ENCODE results near the gene SLC35B2.

The SLC35B2 gene

GRCh38 chr6:44224029-44224964 lies 33.0 kb downstream of the SLC35B2 start:
- Histone ChIP-seq H3K4me1 (ENCODE audit: control insufficient read depth, insufficient read depth, low read length) (peaks cover 24% of the 10 kb centered on the region), H3K4me3 (ENCODE audit: low read depth, low read length) (peak overlapping the region; percentile 55), H3K9me3 (ENCODE audit: control insufficient read depth, insufficient read depth, low read depth, low read length) (no peaks in the 10 kb centered on the region), H3K36me3 (ENCODE audit: control insufficient read depth in 2 of 2, insufficient read depth in 1 of 2, low read length in 2 of 2) (peaks cover 0 to 10% of the 10 kb centered on the region in 2 experiments; a peak in 1 of 3 replicates), H3K27ac (ENCODE audit: extremely low read depth, low read depth, low read length) (peak overlapping the region; percentile 4; the same call in 1 of the 2 replicates)
- ChIA-PET CTCF (interaction anchor here (0.6 to 11.1 kb wide), 15 partner anchors 12 to 462 kb away, joined by 3 to 148 read pairs (median 4); partner anchors contain the start of genes HSP90AB1 and SLC35B2), POLR2A (interaction anchor here (0.6 to 5.7 kb wide), 16 partner anchors 10 to 595 kb away, joined by 3 to 90 read pairs (median 4); partner anchors contain the start of genes GTPBP2, HSP90AB1, MRPS18A and SLC35B2)
- TF ChIP-seq BCL11A (tag by site-specific recombination; IDR thresholded peaks at IDR 0.05; ENCODE audit: low read depth) (no peak), ZSCAN4 (tag by site-specific recombination; IDR thresholded peaks at IDR 0.05) (peak; percentile 42; the same call in 1 of the 2 replicates), ZNF777 (tag by site-specific recombination; IDR thresholded peaks at IDR 0.05; ENCODE audit: borderline replicate concordance) (no peak), ZNF211 (tag by site-specific recombination; IDR thresholded peaks at IDR 0.05; ENCODE audit: low read depth) (no peak), MYNN (tag by site-specific recombination; IDR thresholded peaks at IDR 0.05; ENCODE audit: borderline replicate concordance) (no peak), ZNF324 (tag by site-specific recombination; IDR thresholded peaks at IDR 0.05) (no peak), ZNF423 (tag by site-specific recombination; IDR thresholded peaks at IDR 0.05) (no peak), ZNF302 (tag by site-specific recombination; IDR thresholded peaks at IDR 0.05; ENCODE audit: low read depth) (no peak), ZNF398 (tag by site-specific recombination; IDR thresholded peaks at IDR 0.05) (0 out of 2 replicates have a peak, but pooled peaks have one; percentile 3), BCL6B (tag by site-specific recombination; IDR thresholded peaks at IDR 0.05) (no peak), ZNF585B (tag by site-specific recombination; IDR thresholded peaks at IDR 0.05) (no peak), ZNF518A (tag by site-specific recombination; conservative IDR thresholded peaks at IDR 0.05; ENCODE audit: low read depth) (no peak), ZNF514 (tag by site-specific recombination; IDR thresholded peaks at IDR 0.05) (no peak), ZNF239 (tag by site-specific recombination; IDR thresholded peaks at IDR 0.05) (no peak), ZNF114 (tag by site-specific recombination; IDR thresholded peaks at IDR 0.05) (no peak), ZNF488 (tag by site-specific recombination; IDR thresholded peaks at IDR 0.05) (no peak), BCL11B (tag by site-specific recombination; IDR thresholded peaks at IDR 0.05; ENCODE audit: low read depth) (no peak), ZNF830 (tag by site-specific recombination; IDR thresholded peaks at IDR 0.05; ENCODE audit: low read depth) (no peak), HOXD13 (CRISPR knock-in tag; IDR thresholded peaks at IDR 0.05; ENCODE audit: borderline replicate concordance) (no peak), MEIS1 (CRISPR knock-in tag; IDR thresholded peaks at IDR 0.05; ENCODE audit: borderline replicate concordance) (no peak), YY2 (tag by site-specific recombination; IDR thresholded peaks at IDR 0.05) (no peak), ZNF354C (tag by site-specific recombination; IDR thresholded peaks at IDR 0.05; ENCODE audit: borderline replicate concordance, low read depth) (no peak)

Measured in HEK293 (cell line).